ENCODE data around the gene PKNOX2.
A peak's percentile ranks its signal among the peaks of the same experiment; 100 is the strongest.

The PKNOX2 gene

DNA sequence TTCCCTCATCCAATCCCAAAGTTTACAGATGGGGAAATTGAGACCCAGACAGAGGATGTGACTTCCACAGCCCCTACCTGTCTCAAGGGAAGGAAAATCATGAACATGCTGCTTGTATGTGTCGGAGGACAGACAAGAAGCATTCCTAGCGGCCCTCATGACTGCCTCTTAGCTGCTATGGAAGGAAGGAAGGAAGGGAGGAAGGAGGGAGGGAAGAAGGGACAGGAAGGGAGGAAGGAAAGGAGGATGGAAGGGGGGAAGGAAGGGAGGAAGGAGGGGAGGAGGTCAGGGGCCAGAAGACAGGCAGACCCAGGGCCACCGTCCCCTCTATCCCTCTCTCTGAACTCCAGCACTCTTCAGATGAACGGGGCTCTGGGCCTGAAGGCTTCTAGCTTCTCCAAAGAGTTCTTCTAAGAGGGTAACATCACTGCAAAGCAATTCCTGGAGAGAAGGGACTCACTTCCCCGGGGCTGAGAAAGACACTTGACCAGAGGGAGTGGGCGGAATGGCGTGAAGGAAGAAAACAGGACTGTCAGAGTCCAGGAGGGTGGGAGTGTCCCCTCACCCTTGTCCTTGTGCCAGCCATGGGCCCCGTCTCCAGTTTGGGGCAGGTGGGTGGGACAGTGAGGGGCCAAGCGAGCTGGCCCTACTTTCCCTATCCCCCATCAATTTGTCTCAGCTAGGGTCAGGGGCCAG is 182.2 kb downstream of the PKNOX2 start:
- Histone ChIP-seq H3K9me3 (ENCODE audit: control insufficient read depth in 2 of 2, low read length in 2 of 2) (no peaks in the 10 kb centered on the region), H3K36me3 (ENCODE audit: control insufficient read depth in 2 of 2, insufficient read depth in 2 of 2, low read length in 2 of 2) (no peaks in the 10 kb centered on the region), H3K27me3 (ENCODE audit: control insufficient read depth in 1 of 2, insufficient read depth in 2 of 2, low read length in 2 of 2) (no peaks in the 10 kb centered on the region), H3K4me3 (ENCODE audit: low read length in 2 of 2) (no peak overlapping the region), H3K4me1 (ENCODE audit: control insufficient read depth, insufficient read depth, low read length) (peaks cover 34% of the 10 kb centered on the region), H3K27ac (ENCODE audit: low read length) (peak overlapping the region; percentile 53), H3K9ac (ENCODE audit: low read length in 2 of 2) (no peak overlapping the region)

GRCh38 chr11:125347261-125347585 is 182.7 kb downstream of the PKNOX2 start:
- Histone ChIP-seq H3K9me3 (ENCODE audit: control insufficient read depth in 2 of 2, low read length in 2 of 2) (no peaks in the 10 kb centered on the region), H3K36me3 (ENCODE audit: control insufficient read depth in 2 of 2, insufficient read depth in 2 of 2, low read length in 2 of 2) (no peaks in the 10 kb centered on the region), H3K27me3 (ENCODE audit: control insufficient read depth in 1 of 2, insufficient read depth in 2 of 2, low read length in 2 of 2) (no peaks in the 10 kb centered on the region), H3K4me1 (ENCODE audit: control insufficient read depth, insufficient read depth, low read length) (peaks cover 34% of the 10 kb centered on the region), H3K9ac (ENCODE audit: low read length in 2 of 2) (no peak overlapping the region), H3K4me3 (ENCODE audit: low read length in 2 of 2) (no peak overlapping the region), H3K27ac (ENCODE audit: low read length) (no peak overlapping the region)

GRCh38 chr11:125348141-125348651 is 183.6 kb downstream of the PKNOX2 start:
- H3K9me3 ChIP-seq (ENCODE audit: control insufficient read depth in 2 of 2, low read length in 2 of 2): no peaks in the 10 kb centered on the region
- H3K4me3 ChIP-seq (ENCODE audit: low read length in 2 of 2): no peak overlapping the region
- H3K27ac ChIP-seq (ENCODE audit: low read length): no peak overlapping the region
- H3K4me1 ChIP-seq (ENCODE audit: control insufficient read depth, insufficient read depth, low read length): peaks cover 32% of the 10 kb centered on the region
- no peak overlapping the region for H3K9ac ChIP-seq (ENCODE audit: low read length in 2 of 2)
- H3K27me3 ChIP-seq (ENCODE audit: control insufficient read depth in 1 of 2, insufficient read depth in 2 of 2, low read length in 2 of 2): no peaks in the 10 kb centered on the region
- no peaks in the 10 kb centered on the region for H3K36me3 ChIP-seq (ENCODE audit: control insufficient read depth in 2 of 2, insufficient read depth in 2 of 2, low read length in 2 of 2)

DNA sequence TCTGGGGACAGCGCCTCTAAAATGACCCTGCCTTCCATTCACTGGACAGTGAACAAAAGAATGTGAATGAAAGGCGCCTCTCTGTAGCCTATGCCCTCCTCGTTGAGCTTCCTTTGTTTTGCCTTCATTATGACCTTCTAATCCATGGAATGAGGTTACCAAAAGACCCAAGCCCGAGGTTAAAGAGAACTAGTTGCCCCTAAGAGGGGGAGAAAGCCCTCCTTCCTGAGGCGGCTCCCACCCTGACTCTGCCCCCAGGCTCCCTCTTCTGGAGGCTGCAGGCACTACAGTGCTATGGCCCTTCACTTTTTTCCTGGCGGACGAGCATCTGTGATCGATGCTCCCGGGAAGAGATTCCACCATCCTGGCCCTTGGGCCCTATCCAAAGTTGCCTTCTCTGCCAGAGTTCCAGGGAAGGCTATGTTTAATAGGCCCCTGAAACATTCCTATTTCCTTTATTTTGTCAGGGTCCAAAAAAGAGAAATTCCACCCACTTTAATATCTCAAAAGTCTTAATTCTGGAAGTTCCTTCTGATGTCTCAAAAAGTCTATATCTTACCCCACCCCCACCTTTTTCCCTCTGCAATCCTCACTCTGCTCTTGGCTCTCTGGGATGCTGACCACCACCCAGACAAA is 184.2 kb downstream of the PKNOX2 start:
- Histone ChIP-seq H3K4me3 (ENCODE audit: low read length in 2 of 2) (no peak overlapping the region), H3K27ac (ENCODE audit: low read length) (no peak overlapping the region)

DNA sequence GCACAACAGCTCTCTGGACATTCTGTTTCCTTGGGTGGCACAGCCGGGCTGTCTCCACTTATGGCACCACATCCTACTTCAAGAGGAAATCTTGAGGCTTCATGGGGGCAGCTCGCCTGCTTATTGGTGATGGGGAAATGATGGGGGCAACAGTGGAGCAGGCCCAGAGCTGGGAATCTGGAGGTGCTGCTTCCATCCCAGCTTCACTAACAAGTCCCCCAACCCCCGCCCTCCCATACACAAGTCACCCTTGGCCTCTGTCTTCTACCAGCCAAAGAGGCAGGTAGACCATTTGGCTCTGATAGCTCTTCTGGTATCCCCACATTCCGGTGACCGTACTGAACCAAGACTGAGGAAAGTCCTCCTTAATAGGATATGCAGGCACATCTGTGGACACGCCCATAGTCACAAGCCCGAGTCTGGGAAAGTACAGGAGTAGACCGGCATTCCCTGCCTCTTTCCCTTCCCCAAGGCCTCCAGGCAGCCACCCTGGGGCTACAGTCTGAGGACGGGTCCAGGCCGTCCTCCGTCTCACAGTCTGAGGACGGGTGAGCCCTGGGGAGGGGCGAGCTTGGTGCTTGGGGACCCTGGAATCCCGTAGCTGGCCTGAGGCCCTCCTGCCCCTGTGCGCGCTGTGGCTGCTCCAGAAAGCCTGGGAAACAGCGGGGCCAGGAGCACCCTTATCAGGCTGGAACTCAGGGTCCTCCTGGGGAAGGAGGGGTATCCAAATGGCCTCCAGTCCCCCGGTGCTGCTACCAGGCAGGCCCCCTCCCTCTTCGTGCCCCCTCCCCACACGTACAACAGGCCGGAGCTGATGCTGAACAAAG is 185.9 kb downstream of the PKNOX2 start:
- Histone ChIP-seq H3K4me1 (ENCODE audit: control insufficient read depth, insufficient read depth, low read length) (peaks cover 17% of the 10 kb centered on the region), H3K36me3 (ENCODE audit: control insufficient read depth in 2 of 2, insufficient read depth in 2 of 2, low read length in 2 of 2) (no peaks in the 10 kb centered on the region), H3K27me3 (ENCODE audit: control insufficient read depth in 1 of 2, insufficient read depth in 2 of 2, low read length in 2 of 2) (no peaks in the 10 kb centered on the region), H3K27ac (ENCODE audit: low read length) (no peak overlapping the region), H3K4me3 (ENCODE audit: low read length in 2 of 2) (no peak overlapping the region), H3K9me3 (ENCODE audit: control insufficient read depth in 2 of 2, low read length in 2 of 2) (no peaks in the 10 kb centered on the region), H3K9ac (ENCODE audit: low read length in 2 of 2) (no peak overlapping the region)

More for the DNA sequence above, 184.2 kb downstream of the PKNOX2 start:
- no peaks in the 10 kb centered on the region for H3K27me3 ChIP-seq (ENCODE audit: control insufficient read depth in 1 of 2, insufficient read depth in 2 of 2, low read length in 2 of 2)
- peaks cover 30% of the 10 kb centered on the region for H3K4me1 ChIP-seq (ENCODE audit: control insufficient read depth, insufficient read depth, low read length)
- no peaks in the 10 kb centered on the region for H3K9me3 ChIP-seq (ENCODE audit: control insufficient read depth in 2 of 2, low read length in 2 of 2)
- no peaks in the 10 kb centered on the region for H3K36me3 ChIP-seq (ENCODE audit: control insufficient read depth in 2 of 2, insufficient read depth in 2 of 2, low read length in 2 of 2)
- H3K9ac ChIP-seq (ENCODE audit: low read length in 2 of 2): no peak overlapping the region

DNA sequence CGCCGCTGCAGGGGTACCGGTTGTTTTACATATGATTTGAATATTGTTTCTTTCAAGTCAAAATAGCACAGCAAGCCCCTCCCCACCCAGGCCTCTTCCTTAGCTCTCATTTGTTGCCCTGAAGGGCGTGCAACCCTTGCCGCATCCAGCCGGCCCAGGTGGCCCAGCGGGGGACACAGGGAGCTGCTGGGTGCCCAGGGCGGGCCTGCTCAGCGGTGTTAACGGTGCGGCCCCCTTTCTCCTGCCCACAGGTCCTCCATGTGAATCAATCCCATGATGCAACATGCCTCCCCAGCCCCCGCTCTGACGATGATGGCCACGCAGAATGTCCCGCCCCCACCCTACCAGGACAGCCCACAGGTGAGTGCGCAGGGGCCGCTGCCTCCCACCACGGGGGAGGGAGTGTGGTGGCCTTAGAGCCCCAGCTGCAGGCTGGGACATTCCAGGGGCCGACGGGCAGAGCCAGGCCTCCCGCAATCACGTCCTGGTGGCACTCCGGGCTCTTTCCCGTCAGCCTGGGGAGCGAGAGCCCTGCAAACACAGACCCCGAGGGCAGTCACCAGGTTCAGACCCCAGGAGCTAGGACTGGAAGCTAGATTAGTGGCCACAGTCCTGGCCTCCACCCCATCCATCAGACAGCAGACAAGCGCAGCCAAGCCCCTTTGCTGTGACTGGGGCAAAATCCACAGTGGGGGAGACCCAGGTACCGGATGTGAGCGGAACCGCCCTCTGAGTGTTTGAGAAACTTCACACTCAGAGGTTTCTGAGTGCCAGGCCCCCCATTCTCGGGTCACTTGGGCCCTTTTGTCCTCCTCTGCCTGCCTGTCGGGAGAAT is 186.7 kb downstream of the PKNOX2 start:
- Histone ChIP-seq H3K9me3 (ENCODE audit: control insufficient read depth in 2 of 2, low read length in 2 of 2) (no peaks in the 10 kb centered on the region), H3K27me3 (ENCODE audit: control insufficient read depth in 1 of 2, insufficient read depth in 2 of 2, low read length in 2 of 2) (no peaks in the 10 kb centered on the region), H3K36me3 (ENCODE audit: control insufficient read depth in 2 of 2, insufficient read depth in 2 of 2, low read length in 2 of 2) (no peaks in the 10 kb centered on the region), H3K27ac (ENCODE audit: low read length) (no peak overlapping the region), H3K4me1 (ENCODE audit: control insufficient read depth, insufficient read depth, low read length) (peaks cover 12% of the 10 kb centered on the region), H3K9ac (ENCODE audit: low read length in 2 of 2) (no peak overlapping the region), H3K4me3 (ENCODE audit: low read length in 2 of 2) (no peak overlapping the region)

- Histone ChIP-seq H3K9me3 (ENCODE audit: control insufficient read depth in 2 of 2, low read length in 2 of 2) (no peaks in the 10 kb centered on the region), H3K4me1 (ENCODE audit: control insufficient read depth, insufficient read depth, low read length) (peaks cover 12% of the 10 kb centered on the region), H3K27me3 (ENCODE audit: control insufficient read depth in 1 of 2, insufficient read depth in 2 of 2, low read length in 2 of 2) (no peaks in the 10 kb centered on the region), H3K9ac (ENCODE audit: low read length in 2 of 2) (no peak overlapping the region), H3K36me3 (ENCODE audit: control insufficient read depth in 2 of 2, insufficient read depth in 2 of 2, low read length in 2 of 2) (no peaks in the 10 kb centered on the region), H3K27ac (ENCODE audit: low read length) (no peak overlapping the region), H3K4me3 (ENCODE audit: low read length in 2 of 2) (no peak overlapping the region)
These were observed 187.3 kb downstream of the PKNOX2 start for GRCh38 chr11:125351868-125352250.

DNA sequence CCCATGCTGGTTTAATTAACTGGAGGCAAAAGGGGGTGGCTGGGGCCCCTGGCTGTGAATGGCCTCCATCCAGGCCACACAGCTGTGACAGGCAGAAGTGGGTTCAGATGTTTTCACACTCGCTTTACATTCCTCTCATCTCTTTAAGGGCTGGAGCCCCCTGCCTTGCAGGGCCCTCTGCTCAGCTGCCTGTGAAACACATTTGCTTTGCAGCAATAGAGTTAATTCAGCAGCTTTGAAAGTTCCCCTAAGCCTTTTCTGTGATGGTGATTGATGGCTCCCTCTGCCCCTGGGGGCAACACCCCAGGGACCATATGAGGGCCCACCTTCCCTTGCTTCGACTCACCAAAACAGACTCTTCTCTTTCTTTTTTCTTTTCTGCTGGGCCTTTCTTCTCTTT is 192.2 kb downstream of the PKNOX2 start:
- Histone ChIP-seq H3K36me3 (ENCODE audit: control insufficient read depth in 2 of 2, insufficient read depth in 2 of 2, low read length in 2 of 2) (peaks cover 0 to 3% of the 10 kb centered on the region in 2 donors), H3K4me1 (ENCODE audit: control insufficient read depth, insufficient read depth, low read length) (no peaks in the 10 kb centered on the region), H3K9ac (ENCODE audit: low read length in 2 of 2) (no peak overlapping the region), H3K4me3 (ENCODE audit: low read length in 2 of 2) (no peak overlapping the region), H3K27me3 (ENCODE audit: control insufficient read depth in 1 of 2, insufficient read depth in 2 of 2, low read length in 2 of 2) (no peaks in the 10 kb centered on the region), H3K9me3 (ENCODE audit: control insufficient read depth in 2 of 2, low read length in 2 of 2) (no peaks in the 10 kb centered on the region), H3K27ac (ENCODE audit: low read length) (no peak overlapping the region)

DNA sequence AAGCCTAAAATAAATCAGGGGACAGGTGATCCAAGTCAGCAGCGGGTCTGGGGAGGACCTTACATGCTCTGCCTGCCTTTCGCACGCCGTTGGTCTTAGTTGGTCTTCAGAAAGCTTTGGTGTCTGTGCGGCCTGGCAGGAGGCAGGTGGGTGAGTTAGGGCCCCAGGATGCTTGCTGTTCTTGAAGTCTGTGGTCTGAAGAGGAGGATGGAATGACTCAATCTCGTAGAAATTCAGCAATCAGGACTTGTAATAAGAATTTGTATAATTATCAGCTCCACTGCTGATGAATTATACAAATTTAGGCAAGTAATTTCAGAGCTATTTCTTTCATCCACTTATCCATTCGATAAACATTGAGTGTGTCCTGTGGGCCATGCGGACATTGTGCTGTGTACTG is 193.0 kb downstream of the PKNOX2 start:
- Histone ChIP-seq H3K9me3 (ENCODE audit: control insufficient read depth in 2 of 2, low read length in 2 of 2) (no peaks in the 10 kb centered on the region), H3K27me3 (ENCODE audit: control insufficient read depth in 1 of 2, insufficient read depth in 2 of 2, low read length in 2 of 2) (no peaks in the 10 kb centered on the region), H3K27ac (ENCODE audit: low read length) (no peak overlapping the region), H3K9ac (ENCODE audit: low read length in 2 of 2) (no peak overlapping the region), H3K36me3 (ENCODE audit: control insufficient read depth in 2 of 2, insufficient read depth in 2 of 2, low read length in 2 of 2) (peaks cover 0 to 3% of the 10 kb centered on the region in 2 donors), H3K4me3 (ENCODE audit: low read length in 2 of 2) (no peak overlapping the region), H3K4me1 (ENCODE audit: control insufficient read depth, insufficient read depth, low read length) (no peaks in the 10 kb centered on the region)

GRCh38 chr11:125358254-125358840 is 193.8 kb downstream of the PKNOX2 start:
- H3K27me3 ChIP-seq (ENCODE audit: control insufficient read depth in 1 of 2, insufficient read depth in 2 of 2, low read length in 2 of 2): no peaks in the 10 kb centered on the region
- H3K36me3 ChIP-seq (ENCODE audit: control insufficient read depth in 2 of 2, insufficient read depth in 2 of 2, low read length in 2 of 2): peaks cover 0 to 3% of the 10 kb centered on the region in 2 donors
- H3K9ac ChIP-seq (ENCODE audit: low read length in 2 of 2): no peak overlapping the region
- H3K4me1 ChIP-seq (ENCODE audit: control insufficient read depth, insufficient read depth, low read length): no peaks in the 10 kb centered on the region
- no peaks in the 10 kb centered on the region for H3K9me3 ChIP-seq (ENCODE audit: control insufficient read depth in 2 of 2, low read length in 2 of 2)
- H3K4me3 ChIP-seq (ENCODE audit: low read length in 2 of 2): no peak overlapping the region
- H3K27ac ChIP-seq (ENCODE audit: low read length): no peak overlapping the region

All from stomach smooth muscle (tissue), 2 donors.